ENCODE data around the gene EFTUD2. TPM values are rescaled to one million over a fixed set of nuclear protein-coding genes. Genes with fewer than 3 reads are reported as not detected.

The EFTUD2 gene
- polyA plus RNA-seq, 1 experiment, result 121 TPM

GRCh38 chr17:44925731-44926697 is 26.8 kb upstream of the EFTUD2 start:
- Histone ChIP-seq H3K27me3 (ENCODE audit: control insufficient read depth, insufficient read depth, low read length) (no peaks in the 10 kb centered on the region), H3K4me3 (ENCODE audit: low read depth, low read length) (no peak overlapping the region), H3K36me3 (ENCODE audit: control insufficient read depth, insufficient read depth, low read length) (peaks cover 9% of the 10 kb centered on the region)
- no peak for DNase-seq (ENCODE audit: low read depth)
- TF ChIP-seq CTCF (IDR thresholded peaks at IDR 0.05; ENCODE audit: insufficient read depth, low read depth, low read length), result no peak
- ChIA-PET CTCF (interaction anchor here (0.5 to 16.0 kb wide), 3 partner anchors 16 to 93 kb away, joined by 3 to 259 read pairs (median 3); no protein-coding TSS in a partner anchor), POLR2A (no interaction called here)

GRCh38 chr17:44924107-44924544 is 24.9 kb upstream of the EFTUD2 start:
- POLR2A ChIA-PET, result no interaction called here
- CTCF ChIA-PET, result interaction anchor here (0.8 to 16.0 kb wide), 3 partner anchors 10 to 208 kb away, joined by 3 to 259 read pairs (median 4); partner anchors contain the start of gene PLCD3
- TF ChIP-seq CTCF (IDR thresholded peaks at IDR 0.05; ENCODE audit: insufficient read depth, low read depth, low read length), result no peak
- no peak for DNase-seq (ENCODE audit: low read depth)
- Histone ChIP-seq H3K4me3 (ENCODE audit: low read depth, low read length) (no peak overlapping the region), H3K36me3 (ENCODE audit: control insufficient read depth, insufficient read depth, low read length) (peaks cover 8% of the 10 kb centered on the region), H3K27me3 (ENCODE audit: control insufficient read depth, insufficient read depth, low read length) (no peaks in the 10 kb centered on the region)

GRCh38 chr17:44922746-44923470 is 23.7 kb upstream of the EFTUD2 start:
- Histone ChIP-seq H3K27me3 (ENCODE audit: control insufficient read depth, insufficient read depth, low read length) (no peaks in the 10 kb centered on the region), H3K4me3 (ENCODE audit: low read depth, low read length) (no peak overlapping the region), H3K36me3 (ENCODE audit: control insufficient read depth, insufficient read depth, low read length) (peaks cover 7% of the 10 kb centered on the region)
- no peak for DNase-seq (ENCODE audit: low read depth)
- TF ChIP-seq CTCF (IDR thresholded peaks at IDR 0.05; ENCODE audit: insufficient read depth, low read depth, low read length), result no peak
- ChIA-PET CTCF (interaction anchor here (1.4 to 16.0 kb wide), 4 partner anchors 8 to 96 kb away, joined by 4 to 259 read pairs (median 23); no protein-coding TSS in a partner anchor), POLR2A (no interaction called here)

GRCh38 chr17:44922136-44922535 is 22.9 kb upstream of the EFTUD2 start:
- POLR2A ChIA-PET, result no interaction called here

More at GRCh38 chr17:44922136-44922535, 22.9 kb upstream of the EFTUD2 start:
- CTCF ChIA-PET, result interaction anchor here (1.4 to 16.0 kb wide), 8 partner anchors 8 to 213 kb away, joined by 4 to 259 read pairs (median 20); partner anchors contain the start of genes ACBD4 and PLCD3
- no peak overlapping the region for H3K4me3 ChIP-seq (ENCODE audit: low read depth, low read length)
- no peak for DNase-seq (ENCODE audit: low read depth)
- no peaks in the 10 kb centered on the region for H3K27me3 ChIP-seq (ENCODE audit: control insufficient read depth, insufficient read depth, low read length)
- peaks cover 7% of the 10 kb centered on the region for H3K36me3 ChIP-seq (ENCODE audit: control insufficient read depth, insufficient read depth, low read length)
- no peak for TF ChIP-seq CTCF (IDR thresholded peaks at IDR 0.05; ENCODE audit: insufficient read depth, low read depth, low read length)

Measured in BJ (cell line).